GM21717 (cell line): ENCODE data around the gene SYNGR1.
"Not testable (repeated sequence)": the region's sequence is repeated elsewhere in the genome, so short reads cannot be mapped to it uniquely, and the experiment has no call there.

Experiments
- ATAC-seq: cut with Tn5 transposase; IDR thresholded peaks from one replicate; pipeline ENCODE4 v1.9.1; 2021; ENCODE audit warnings: mild to moderate bottlenecking, moderate library complexity; ENCODE audit not compliant: unreplicated experiment

The SYNGR1 gene

GRCh38 chr22:39350757-39351688 is 1.2 kb downstream of the SYNGR1 start:
- no peak for ATAC-seq

DNA sequence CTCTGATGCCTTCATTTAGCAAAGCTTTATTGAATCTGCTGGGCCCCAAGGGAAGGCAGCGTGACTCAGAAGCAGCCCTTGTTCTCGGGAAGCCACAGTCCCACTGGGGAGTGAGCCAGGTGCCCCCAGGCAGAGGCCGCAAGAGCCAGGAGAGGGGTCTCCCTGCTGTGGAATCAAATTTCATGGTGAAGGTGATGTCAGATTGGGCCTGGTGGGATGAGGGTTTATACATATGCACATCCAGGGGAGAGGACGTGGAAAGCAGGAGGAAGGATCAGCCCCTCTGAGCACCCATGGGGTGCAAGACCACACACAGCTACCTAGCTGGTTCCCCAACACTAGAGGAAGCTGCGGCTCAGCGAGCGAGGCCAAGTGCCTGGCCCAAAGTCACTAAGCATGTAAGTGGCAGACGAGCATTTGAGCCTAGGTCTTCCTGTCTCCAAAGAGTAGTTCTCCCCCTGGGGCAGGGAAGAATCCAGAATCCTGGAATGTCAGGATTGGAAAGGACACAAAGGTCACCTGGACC is 2.0 kb downstream of the SYNGR1 start:
- ATAC-seq: no peak

DNA sequence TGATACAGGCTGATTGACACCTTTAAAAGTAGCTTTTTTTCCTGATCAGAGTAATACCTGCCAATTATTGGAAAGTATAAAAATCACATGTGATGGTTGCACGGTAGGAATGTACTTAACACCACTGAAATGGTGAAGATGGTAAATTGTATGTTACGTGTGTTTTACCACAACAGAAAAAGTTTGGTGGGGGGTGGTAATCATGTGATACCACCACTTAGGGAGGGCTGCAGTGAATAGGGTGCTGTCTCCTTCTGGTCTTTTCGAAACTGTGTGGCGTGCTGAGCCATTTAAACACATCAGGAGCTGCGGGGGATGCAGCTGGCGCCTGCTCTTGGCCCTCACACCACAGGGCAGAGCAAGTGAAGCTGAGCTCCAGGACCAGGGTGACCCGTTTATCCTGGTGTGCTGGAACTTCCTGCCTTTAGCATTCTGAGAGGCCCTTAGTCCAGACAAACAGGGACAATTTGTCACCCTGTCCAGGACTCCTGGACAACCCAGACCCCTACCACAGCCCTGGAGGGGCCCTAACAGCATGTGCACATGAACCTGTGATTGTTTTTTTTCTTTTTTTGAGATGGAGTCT is 2.6 kb downstream of the SYNGR1 start:
- no peak for ATAC-seq

DNA sequence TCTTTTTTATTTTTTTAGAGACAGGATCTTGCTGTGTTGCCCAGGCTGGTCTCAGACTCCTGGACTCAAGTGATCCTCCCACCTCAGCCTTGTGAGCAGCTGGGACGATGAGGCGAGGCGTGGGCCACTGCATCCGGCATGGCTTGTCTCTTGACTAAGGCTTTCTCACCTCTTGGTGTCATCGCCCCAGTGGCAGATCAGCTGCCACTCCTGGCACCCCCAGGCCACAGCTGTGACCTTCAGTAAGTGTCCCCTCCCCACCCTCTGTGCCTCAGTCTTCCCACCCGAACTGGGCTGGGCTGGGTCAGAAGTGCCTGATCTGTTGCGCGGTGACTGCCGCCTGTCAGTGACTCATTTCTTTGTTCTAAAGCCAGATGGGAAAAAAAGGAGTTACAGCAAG is 3.6 kb downstream of the SYNGR1 start:
- ATAC-seq: no peak

GRCh38 chr22:39355080-39355479 is 5.3 kb downstream of the SYNGR1 start:
- no peak for ATAC-seq

DNA sequence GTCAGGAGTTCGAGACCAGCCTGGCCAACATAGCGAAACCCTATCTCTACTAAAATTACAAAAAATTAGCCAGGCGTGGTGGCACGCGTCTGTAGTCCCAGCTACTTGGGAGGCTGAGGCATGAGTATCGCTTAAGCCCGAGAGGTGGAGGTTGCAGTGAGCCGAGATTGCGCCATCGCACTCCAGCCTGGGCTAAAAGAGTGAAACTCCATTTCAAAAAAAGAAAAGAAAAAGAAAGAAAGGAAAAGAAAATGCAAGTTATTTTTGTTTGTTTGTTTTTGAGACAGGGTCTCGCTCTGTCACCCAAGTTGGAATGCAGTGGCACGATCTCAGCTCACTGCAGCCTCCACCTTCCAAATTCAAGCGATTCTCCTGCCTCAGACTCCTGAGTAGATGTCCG is 6.0 kb downstream of the SYNGR1 start:
- not testable (repeated sequence) for ATAC-seq

- ATAC-seq: no peak
Measured at GRCh38 chr22:39356464-39356863, 6.7 kb downstream of the SYNGR1 start.

DNA sequence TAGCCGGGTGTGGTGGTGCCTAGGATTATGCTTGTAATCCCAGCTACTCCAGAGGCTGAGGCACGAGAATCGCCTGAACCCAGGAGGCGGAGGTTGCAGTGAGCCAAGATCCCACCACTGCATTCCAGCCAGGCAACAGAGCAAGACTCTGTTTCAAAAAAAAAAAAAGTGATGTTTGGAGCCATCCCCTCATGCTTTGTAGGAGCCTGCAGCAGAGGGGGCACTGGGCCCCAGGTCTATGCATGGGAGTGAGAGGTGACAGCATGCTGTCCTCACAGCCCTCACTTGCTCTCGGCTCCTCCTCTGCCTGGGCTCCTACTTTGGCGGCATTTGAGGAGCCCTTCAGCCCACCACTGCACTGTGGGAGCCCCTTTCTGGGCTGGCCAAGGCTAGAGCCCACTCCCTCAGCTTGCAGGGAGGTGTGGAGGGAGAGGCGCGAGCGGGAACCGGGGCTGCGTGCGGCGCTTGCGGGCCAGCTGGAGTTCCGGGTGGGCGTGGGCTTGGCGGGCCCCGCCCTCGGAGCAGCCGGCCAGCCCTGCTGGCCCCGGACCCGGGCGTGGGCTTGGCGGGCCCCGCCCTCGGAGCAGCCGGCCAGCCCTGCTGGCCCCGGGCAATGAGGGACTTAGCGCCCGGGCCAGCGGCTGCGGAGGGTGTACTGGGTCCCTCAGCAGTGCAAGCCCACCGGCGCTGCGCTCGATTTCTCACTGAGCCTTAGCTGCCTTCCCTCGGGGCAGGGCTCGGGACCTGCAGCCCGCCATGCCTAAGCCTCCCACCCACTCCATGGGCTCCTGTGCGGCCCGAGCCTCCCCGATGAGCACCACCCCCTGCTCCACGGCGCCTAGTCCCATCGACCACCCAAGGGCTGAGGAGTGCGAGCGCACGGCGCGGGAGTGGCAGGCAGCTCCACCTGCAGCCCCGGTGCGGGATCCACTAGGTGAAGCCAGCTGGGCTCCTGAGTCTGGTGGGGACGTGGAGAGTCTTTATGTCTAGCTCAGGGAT is 7.6 kb downstream of the SYNGR1 start:
- ATAC-seq: not testable (repeated sequence)

DNA sequence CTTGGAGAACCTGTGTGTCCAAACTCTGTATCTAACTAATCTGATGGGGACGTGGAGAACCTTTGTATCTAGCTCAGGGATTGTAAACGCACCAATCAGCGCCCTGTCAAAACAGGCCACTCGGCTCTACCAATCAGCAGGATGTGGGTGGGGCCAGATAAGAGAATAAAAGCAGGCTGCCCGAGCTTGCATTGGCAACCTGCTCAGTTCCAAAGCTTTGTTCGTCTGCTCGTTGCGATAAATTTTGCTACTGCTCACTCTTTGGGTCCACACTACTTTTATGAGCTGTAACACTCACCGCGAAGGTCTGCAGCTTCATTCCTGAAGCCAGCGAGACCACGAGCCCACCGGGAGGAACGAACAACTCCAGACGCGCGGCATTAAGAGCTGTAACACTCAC is 8.4 kb downstream of the SYNGR1 start:
- not testable (repeated sequence) for ATAC-seq

DNA sequence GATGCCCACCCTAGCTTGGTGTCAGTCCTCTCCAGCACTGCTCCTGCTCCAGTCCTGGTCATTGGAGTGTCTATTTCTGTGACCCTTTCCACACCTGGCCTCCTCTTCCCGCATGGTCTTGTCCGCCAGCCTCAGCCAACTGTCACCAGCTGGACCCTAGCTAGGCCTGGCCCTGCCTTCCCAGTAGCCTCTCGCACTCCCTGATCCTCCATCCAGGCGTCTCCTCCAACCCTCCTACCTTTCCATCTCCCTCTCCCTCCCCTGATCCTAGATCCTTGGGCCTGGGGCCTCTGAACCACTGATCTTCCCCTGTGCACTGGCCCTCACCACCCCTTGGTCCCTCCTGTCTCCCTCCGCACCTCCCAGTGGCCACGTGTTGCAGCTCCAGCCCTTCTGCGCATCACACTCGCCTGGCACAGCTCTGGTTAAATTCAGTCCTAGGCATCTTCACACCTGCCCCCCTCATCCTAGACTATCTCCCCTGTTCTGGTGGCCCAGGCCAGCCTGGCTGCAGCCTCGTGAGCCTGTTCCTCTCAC is 9.9 kb downstream of the SYNGR1 start:
- ATAC-seq: no peak

DNA sequence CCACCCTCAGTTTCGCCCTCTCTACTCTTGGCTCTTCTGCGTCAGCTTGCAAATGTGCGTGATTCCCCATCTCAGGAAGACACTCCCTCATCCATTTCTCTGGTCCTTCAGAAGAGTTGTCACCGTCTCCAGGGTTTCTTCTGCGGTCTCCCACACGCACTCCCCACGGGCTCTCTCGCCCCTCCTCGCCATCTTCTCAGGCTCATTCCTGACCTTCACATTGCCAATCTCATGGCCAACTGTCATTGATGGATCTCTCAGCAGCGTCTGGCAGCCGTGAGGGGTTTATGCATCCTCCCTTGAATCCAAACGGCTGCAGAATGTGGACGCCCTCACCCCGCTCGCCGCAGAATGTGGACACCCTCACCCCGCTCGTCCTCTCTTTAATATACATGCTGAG is 10.5 kb downstream of the SYNGR1 start:
- no peak for ATAC-seq

- no peak for ATAC-seq
Measured at GRCh38 chr22:39360674-39361413, 11.1 kb downstream of the SYNGR1 start.

- ATAC-seq: no peak
Measured at GRCh38 chr22:39361496-39361895, 11.7 kb downstream of the SYNGR1 start.

DNA sequence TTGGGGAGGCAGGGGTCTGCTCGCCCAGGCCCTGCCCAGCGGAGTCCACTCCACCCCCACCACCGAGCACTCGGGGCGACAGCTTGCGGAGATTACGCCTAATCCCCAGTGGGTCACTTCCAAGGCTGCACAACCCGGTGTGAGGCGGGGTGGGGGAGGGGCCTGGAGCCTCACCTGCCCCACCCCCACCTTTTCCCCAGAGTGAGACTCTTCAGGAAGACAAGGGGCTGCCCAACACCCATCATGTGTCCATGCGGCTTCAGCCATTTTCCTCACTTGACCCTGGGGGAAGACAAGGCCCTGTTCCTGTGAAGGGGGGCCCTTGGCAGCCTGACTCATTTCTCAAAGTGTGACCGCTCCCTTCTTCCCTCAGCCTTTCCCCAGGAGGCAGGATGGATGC is 12.5 kb downstream of the SYNGR1 start:
- no peak for ATAC-seq

GRCh38 chr22:39362932-39363331 is 13.1 kb downstream of the SYNGR1 start:
- no peak for ATAC-seq

DNA sequence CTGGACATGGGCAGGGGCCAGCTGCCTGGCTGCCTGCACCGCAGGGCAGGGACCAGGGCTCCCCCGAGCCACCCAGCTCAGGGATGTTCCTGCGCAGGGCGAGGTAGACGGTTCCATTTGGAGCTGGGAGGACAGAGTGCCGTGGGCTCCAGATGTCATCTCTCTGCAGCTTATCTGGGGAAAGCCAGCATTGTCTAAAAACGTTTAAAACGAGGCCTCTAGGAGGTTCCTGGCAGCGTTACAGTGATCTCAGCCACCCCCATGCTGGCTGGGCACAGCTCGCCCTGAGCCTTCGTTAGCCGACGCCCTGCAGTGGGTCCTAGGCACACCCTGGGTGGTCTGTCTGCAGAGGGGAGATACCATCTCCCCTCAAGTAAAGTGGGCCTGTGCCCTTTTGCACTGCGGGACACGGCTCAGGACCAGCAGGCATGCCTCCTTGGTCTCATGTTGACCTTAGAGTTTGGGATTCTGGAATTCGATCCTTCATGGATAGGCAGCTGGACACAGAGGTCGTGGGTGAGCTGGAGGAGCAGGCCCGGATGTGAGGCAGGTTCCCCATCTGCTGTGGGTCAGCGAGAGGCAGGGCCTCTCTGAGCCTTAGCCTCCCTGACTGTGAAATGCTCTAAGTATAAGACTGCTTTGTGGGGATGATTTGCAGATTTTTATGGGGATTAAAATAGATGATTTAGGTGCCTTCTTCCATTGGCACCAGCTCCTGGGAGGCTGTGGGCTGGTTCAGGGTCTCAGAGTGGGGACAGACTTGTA is 14.1 kb downstream of the SYNGR1 start:
- ATAC-seq: no peak

GRCh38 chr22:39364714-39365491 is 15.1 kb downstream of the SYNGR1 start:
- ATAC-seq: no peak

DNA sequence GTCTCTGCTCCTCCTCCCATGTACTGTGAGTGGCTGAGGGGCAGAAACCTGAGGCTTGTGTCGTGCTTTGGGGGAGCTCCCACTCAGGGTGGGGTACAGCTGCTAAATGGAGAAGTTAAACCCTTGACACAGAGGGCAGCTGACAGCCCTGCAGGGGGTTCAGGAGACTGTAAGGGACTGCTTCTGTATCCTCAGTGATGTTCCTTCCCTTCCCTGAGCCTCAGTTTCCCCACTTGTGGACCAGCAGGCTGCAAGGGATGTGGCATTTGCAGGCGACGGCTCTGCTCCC is 15.6 kb downstream of the SYNGR1 start:
- no peak for ATAC-seq

GRCh38 chr22:39367035-39367434 is 17.2 kb downstream of the SYNGR1 start:
- ATAC-seq: no peak
